Smooth muscle cell (in vitro differentiated cells): Measurements from ENCODE around the gene MIDN. TPM values are rescaled to one million over a fixed set of nuclear protein-coding genes. Genes with fewer than 3 reads are reported as not detected.

Source experiments
- DNase-seq: peaks from one replicate; lab custom pipeline; 2025; ENCODE audit not compliant: unreplicated experiment; lab: John Stamatoyannopoulos, UW
- H2AFZ ChIP-seq: fragments of 200-600 bp; sonication (generic); 2 replicates; pipeline ENCODE4 v1.6.0; 2016; ENCODE audit warnings: antibody characterized with exemption, low read depth, mild to moderate bottlenecking
- H3F3A ChIP-seq: fragments of 200-600 bp; sonication (generic); 2 replicates; pipeline ENCODE4 v1.6.0; 2017; ENCODE audit warnings: antibody characterized with exemption, low read depth
- H3K27ac ChIP-seq: fragments of 200-600 bp; sonication (generic); 2 replicates; pipeline ENCODE4 v1.5.1; 2016; ENCODE audit warnings: low read depth, mild to moderate bottlenecking
- H3K27me3 ChIP-seq: fragments of 200-600 bp; sonication (generic); 2 replicates; pipeline ENCODE4 v1.6.1; 2016; ENCODE audit warnings: low read depth, mild to moderate bottlenecking
- H3K36me3 ChIP-seq: fragments of 200-600 bp; sonication (generic); 2 replicates; pipeline ENCODE4 v1.5.1; 2016; ENCODE audit warnings: low read depth
- H3K4me1 ChIP-seq: fragments of 200-600 bp; sonication (generic); 2 replicates; pipeline ENCODE4 v1.5.1; 2016; ENCODE audit warnings: low read depth
- H3K4me2 ChIP-seq: fragments of 200-600 bp; sonication (generic); 2 replicates; pipeline ENCODE4 v1.6.0; 2016; ENCODE audit warnings: mild to moderate bottlenecking
- H3K4me3 ChIP-seq: fragments of 200-600 bp; sonication (generic); 2 replicates; pipeline ENCODE4 v1.5.1; 2016; ENCODE audit warnings: mild to moderate bottlenecking
- H3K79me2 ChIP-seq: fragments of 200-600 bp; sonication (generic); 2 replicates; pipeline ENCODE4 v1.6.0; 2016; ENCODE audit warnings: low read depth, mild to moderate bottlenecking
- H3K9ac ChIP-seq: fragments of 200-600 bp; sonication (generic); 2 replicates; pipeline ENCODE4 v1.6.0; 2016; ENCODE audit warnings: low read depth
- H3K9me3 ChIP-seq: fragments of 200-600 bp; sonication (generic); replicated peaks from 2 replicates; pipeline ENCODE4 v1.5.1; 2016; ENCODE audit warnings: low read depth
- H4K20me1 ChIP-seq: fragments of 200-600 bp; sonication (generic); 2 replicates; pipeline ENCODE4 v1.6.0; 2016; ENCODE audit warnings: low read depth
- WGBS: methylation state at CpG from one replicate; pipeline ENCODE4 v1.1.7; 2016; ENCODE audit warnings: low lambda C conversion rate; 5-methylcytosine and 5-hydroxymethylcytosine counted together
- polyA plus RNA-seq: library from polyadenylated mRNA; unstranded; fragments of >200 nt; fragmentation: Nextera tagmentation; extraction: Ambion mirVana; gene quantifications from 2 replicates; pipeline ENCODE4 v1.2.1, GENCODE V29; 2016
- total RNA-seq: library from RNA; depleted of rRNA; stranded (reverse); fragments of >200 nt; gene quantifications from 2 replicates; pipeline ENCODE4 v1.2.3, GENCODE V29; 2014
- TF ChIP-seq, protein P1 (sequence below): fragments of 200-600 bp; sonication (generic); IDR thresholded peaks from 2 replicates; pipeline ENCODE4 v1.5.1; 2017; ENCODE audit warnings: borderline replicate concordance, mild to moderate bottlenecking, antibody characterized with exemption; ENCODE audit not compliant: insufficient read depth, poor library complexity, severe bottlenecking

Gene MIDN
- total and polyA plus RNA-seq, 2 experiments from 2014 or later = 58.5 to 65.3 TPM

DNA sequence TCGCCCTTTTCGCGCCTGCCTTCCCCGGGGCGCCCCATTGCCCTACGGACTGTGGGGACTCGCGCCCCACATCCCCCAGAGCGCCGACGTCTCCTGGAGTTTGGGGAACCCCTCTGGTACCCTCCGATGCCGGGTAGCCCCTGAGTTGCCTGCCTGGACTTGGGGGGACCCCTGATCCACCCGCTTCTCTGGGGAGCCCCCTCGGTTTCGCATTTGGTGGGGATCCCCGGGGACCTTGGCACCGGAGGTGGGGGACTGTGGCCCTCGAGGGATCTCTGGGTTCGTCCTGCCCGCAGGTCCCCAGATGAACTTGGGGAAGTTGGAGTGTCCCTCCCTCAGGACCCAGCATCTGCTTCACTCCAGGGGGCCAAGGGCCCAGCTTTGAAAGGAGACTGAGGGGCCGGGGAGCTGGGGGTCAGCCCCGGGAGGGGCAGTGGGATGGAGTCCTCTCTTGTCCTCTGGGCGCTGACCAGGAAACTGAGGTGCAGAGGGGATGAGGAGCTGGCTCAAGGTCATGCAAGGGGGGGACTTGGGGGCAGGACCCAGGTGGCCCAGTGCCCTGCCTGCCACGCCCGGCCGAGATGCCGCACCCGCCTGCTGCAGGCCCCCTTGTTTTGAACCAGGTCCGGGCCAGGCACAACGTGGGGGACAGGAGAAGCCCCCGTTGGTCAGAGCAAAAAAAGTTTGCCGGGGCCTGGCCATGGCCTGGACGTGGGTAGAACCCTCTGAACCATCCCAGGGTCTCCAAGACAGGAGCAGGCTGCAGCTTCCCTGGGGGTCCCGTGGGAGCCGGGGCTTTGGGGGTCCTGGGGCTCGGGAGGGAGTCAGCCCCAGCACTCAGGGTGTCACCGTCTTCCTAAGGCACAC, 38.3 kb downstream of the MIDN start:
- H2AFZ ChIP-seq = no peak overlapping the region
- 67% methylated on average over 35 of the region's 38 CpGs for WGBS
- no peak overlapping the region for H3K9ac ChIP-seq
- H3K36me3 ChIP-seq = no peaks in the 10 kb centered on the region
- no peaks in the 10 kb centered on the region for H3K27me3 ChIP-seq
- no peaks in the 10 kb centered on the region for H3K9me3 ChIP-seq
- H4K20me1 ChIP-seq = peaks cover 24% of the 10 kb centered on the region
- DNase-seq = no peak
- H3K4me3 ChIP-seq = peak overlapping the region; percentile 57
- TF ChIP-seq, protein P1, sequence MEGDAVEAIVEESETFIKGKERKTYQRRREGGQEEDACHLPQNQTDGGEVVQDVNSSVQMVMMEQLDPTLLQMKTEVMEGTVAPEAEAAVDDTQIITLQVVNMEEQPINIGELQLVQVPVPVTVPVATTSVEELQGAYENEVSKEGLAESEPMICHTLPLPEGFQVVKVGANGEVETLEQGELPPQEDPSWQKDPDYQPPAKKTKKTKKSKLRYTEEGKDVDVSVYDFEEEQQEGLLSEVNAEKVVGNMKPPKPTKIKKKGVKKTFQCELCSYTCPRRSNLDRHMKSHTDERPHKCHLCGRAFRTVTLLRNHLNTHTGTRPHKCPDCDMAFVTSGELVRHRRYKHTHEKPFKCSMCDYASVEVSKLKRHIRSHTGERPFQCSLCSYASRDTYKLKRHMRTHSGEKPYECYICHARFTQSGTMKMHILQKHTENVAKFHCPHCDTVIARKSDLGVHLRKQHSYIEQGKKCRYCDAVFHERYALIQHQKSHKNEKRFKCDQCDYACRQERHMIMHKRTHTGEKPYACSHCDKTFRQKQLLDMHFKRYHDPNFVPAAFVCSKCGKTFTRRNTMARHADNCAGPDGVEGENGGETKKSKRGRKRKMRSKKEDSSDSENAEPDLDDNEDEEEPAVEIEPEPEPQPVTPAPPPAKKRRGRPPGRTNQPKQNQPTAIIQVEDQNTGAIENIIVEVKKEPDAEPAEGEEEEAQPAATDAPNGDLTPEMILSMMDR = no peak
- peaks cover 10% of the 10 kb centered on the region for H3K4me1 ChIP-seq
- H3K27ac ChIP-seq = no peak overlapping the region
- peak overlapping the region; percentile 86 for H3K4me2 ChIP-seq
- H3K79me2 ChIP-seq = no peaks in the 10 kb centered on the region
- H3F3A ChIP-seq = no peaks in the 10 kb centered on the region

DNA sequence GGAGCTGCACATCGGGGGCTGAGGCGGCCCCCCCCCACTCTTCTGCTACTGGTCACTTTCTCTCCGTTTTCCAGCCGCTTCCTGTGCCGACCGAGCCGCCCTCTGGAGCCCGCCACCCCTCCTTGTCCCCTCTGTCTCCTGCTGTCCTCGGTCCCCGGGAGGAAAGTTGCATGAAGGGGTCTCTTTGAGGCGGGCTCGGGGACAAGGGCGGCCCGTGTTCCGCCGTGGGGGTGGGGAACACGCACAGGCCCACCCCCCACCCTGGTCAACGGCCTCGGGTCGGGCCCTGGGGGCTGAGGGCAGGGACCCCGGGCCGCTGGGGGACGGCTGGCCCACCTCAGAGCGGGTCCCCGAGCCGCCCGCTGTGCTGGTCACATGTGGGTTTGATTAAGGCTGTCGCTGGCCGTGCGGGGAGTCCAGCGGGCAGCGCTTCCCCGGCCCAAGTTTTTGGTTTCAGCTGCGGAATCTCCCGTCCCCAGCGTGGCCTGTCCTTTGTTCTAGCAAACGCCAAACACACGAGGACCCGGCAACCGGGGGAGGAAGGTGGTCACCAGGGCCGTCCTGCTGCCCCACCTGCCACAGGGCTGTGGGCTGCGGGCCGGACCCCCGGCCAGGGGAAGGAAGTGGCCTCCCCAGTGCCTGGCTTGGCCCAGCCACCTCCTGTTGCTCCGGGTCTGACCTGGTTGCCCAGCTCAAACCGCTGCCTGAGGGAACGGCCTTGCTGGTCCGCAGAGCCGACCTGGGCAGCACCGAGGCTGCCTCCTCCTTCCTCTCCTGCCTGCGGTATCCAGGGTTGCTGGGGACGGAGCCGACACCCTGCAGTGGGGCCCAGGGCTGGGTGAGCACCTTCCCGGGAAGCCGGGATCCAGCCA, 39.2 kb downstream of the MIDN start:
- H3K9ac ChIP-seq = no peak overlapping the region
- H3K36me3 ChIP-seq = no peaks in the 10 kb centered on the region
- no peak overlapping the region for H3K27ac ChIP-seq
- 77% methylated on average over 48 of the region's 55 CpGs for WGBS
- H3F3A ChIP-seq = no peaks in the 10 kb centered on the region
- TF ChIP-seq, protein P1 = no peak
- peak overlapping the region; percentile 86 for H3K4me2 ChIP-seq
- H3K4me1 ChIP-seq = peaks cover 10% of the 10 kb centered on the region
- no peaks in the 10 kb centered on the region for H3K79me2 ChIP-seq
- no peaks in the 10 kb centered on the region for H3K27me3 ChIP-seq
- H2AFZ ChIP-seq = no peak overlapping the region
- H3K9me3 ChIP-seq = no peaks in the 10 kb centered on the region
- no peak for DNase-seq
- peaks cover 29% of the 10 kb centered on the region for H4K20me1 ChIP-seq
- peak overlapping the region; percentile 57 for H3K4me3 ChIP-seq

DNA sequence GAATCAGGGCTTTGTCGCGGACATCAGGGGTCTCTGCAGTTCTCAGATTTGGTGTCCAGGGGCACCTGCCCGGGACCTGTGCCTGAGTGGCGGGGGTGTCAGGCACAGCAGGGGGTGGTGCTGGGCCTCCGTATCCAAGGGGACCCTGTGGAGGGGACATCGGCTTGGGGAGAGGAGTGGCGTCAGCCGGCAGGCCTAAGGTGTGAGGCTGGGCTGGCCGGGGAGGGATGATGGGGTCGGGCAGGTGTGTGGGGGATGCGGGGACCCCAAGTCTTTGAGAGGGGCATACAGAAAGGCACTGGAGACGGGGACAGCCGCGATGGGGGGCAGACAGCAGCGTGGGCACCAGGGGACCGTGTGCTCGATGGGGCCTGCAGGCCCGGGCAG, 39.8 kb downstream of the MIDN start:
- no peak for DNase-seq
- H3K27me3 ChIP-seq = no peaks in the 10 kb centered on the region
- WGBS = 96% methylated on average over 16 of the region's 18 CpGs

More for the DNA sequence above, 39.8 kb downstream of the MIDN start:
- Histone ChIP-seq H3K4me2 (no peak overlapping the region), H3K4me1 (peaks cover 10% of the 10 kb centered on the region), H4K20me1 (peaks cover 36% of the 10 kb centered on the region), H2AFZ (no peak overlapping the region), H3K4me3 (no peak overlapping the region), H3K36me3 (no peaks in the 10 kb centered on the region), H3F3A (no peaks in the 10 kb centered on the region), H3K9me3 (no peaks in the 10 kb centered on the region), H3K9ac (no peak overlapping the region), H3K27ac (no peak overlapping the region), H3K79me2 (no peaks in the 10 kb centered on the region)
- TF ChIP-seq, protein P1 = no peak
